Panc1 (cell line): ENCODE measurements around the gene CDH5. TPM values are rescaled to one million over a fixed set of nuclear protein-coding genes. Genes with fewer than 3 reads are reported as not detected.

Experiments
- ATAC-seq: fragments of 200-7000 bp; cut with Tn5 transposase; 2 replicates; pipeline ENCODE4 v1.9.1; 2020; ENCODE audit warnings: mild to moderate bottlenecking, moderate library complexity
- BruUV-seq: library from RNA; stranded (reverse); fragments of 400-500 nt; replicated peaks from 2 replicates; lab custom pipeline; 2021; lab: Mats Ljungman, UMichigan
- CTCF ChIA-PET: fragments of 300-600 bp; sonication (Branson Sonifier 250); formaldehyde crosslinking; loops from one replicate; lab custom pipeline; 2022; ENCODE audit warnings: antibody characterized with exemption; lab: Charles Lee
- POLR2A ChIA-PET: fragments of 300-600 bp; sonication (Branson Sonifier 250); formaldehyde crosslinking; loops from one replicate; lab custom pipeline; 2022; ENCODE audit warnings: antibody characterized with exemption; lab: Charles Lee
- DNase-seq: peaks from one replicate; pipeline ENCODE4 v3.0.0-alpha.2; 2010; ENCODE audit warnings: low read depth, low spot score
- H3K27ac ChIP-seq: 2 replicates; pipeline ENCODE4 v1.5.1; 2011; ENCODE audit warnings: mild to moderate bottlenecking, low read length, inconsistent platforms
- H3K27me3 ChIP-seq: fragments of 200-500 bp; sonication (Bioruptor generic); 2 replicates; pipeline ENCODE4 v1.6.0; 2014; ENCODE audit warnings: low read length, inconsistent platforms; ENCODE audit not compliant: control insufficient read depth, insufficient read depth
- H3K36me3 ChIP-seq: fragments of 200-500 bp; sonication (Bioruptor generic); 2 replicates; pipeline ENCODE4 v1.5.1; 2014; ENCODE audit warnings: inconsistent platforms, mild to moderate bottlenecking, low read length, moderate library complexity; ENCODE audit not compliant: control insufficient read depth, insufficient read depth
- H3K4me1 ChIP-seq: 2 replicates; pipeline ENCODE4 v1.5.1; 2011; ENCODE audit warnings: inconsistent platforms, mild to moderate bottlenecking, low read length, moderate library complexity; ENCODE audit not compliant: control insufficient read depth, insufficient read depth
- H3K4me3 ChIP-seq, 2 experiments: 2 replicates each; pipeline ENCODE4 v1.5.1; 2011 to 2012; ENCODE audit warnings: low read depth in 2 of 2, low read length in 2 of 2, mild to moderate bottlenecking in 2 of 2, inconsistent platforms in 1 of 2, moderate library complexity in 1 of 2
- H3K9me3 ChIP-seq: fragments of 200-500 bp; sonication (Bioruptor generic); 2 replicates; pipeline ENCODE4 v1.5.1; 2014; ENCODE audit warnings: low read depth, mild to moderate bottlenecking, inconsistent platforms, low read length, moderate library complexity; ENCODE audit not compliant: control insufficient read depth, insufficient read depth
- POLR2AphosphoS5 ChIP-seq: IDR thresholded peaks from 2 replicates; pipeline ENCODE4 v1.6.1; 2012; ENCODE audit warnings: mild to moderate bottlenecking, low read depth, low read length, moderate library complexity
- SIN3A ChIP-seq: IDR thresholded peaks from 2 replicates; pipeline ENCODE4 v1.6.1; 2012; ENCODE audit warnings: low read depth, mild to moderate bottlenecking, low read length, moderate library complexity, borderline replicate concordance; ENCODE audit not compliant: insufficient read depth
- TCF7L2 ChIP-seq: IDR thresholded peaks from 2 replicates; pipeline ENCODE4 v1.6.1; 2011; ENCODE audit warnings: mild to moderate bottlenecking, low read depth, low read length, inconsistent platforms
- in situ Hi-C: cut with HindIII; loops from 2 replicates; pipeline ENCODE4 v1.10.0; 2016; ENCODE audit warnings: low sequenced_read_pairs, low pct_unique_long_range_greater_than_20kb
- intact Hi-C: fragments of 100-400 bp; cut with micrococcal nuclease; formaldehyde crosslinking; loops from one replicate; pipeline ENCODE4 v1.10.0; 2022; ENCODE audit not compliant: unreplicated experiment
- total RNA-seq: library from RNA; stranded (reverse); gene quantifications from one replicate; pipeline ENCODE4 v1.2.1, GENCODE V29; 2021; ENCODE audit not compliant: unreplicated experiment
- TF ChIP-seq, protein P1 (sequence below): fragments of 450-650 bp; IDR thresholded peaks from 2 replicates; pipeline ENCODE4 v1.5.1; 2017; ENCODE audit warnings: mild to moderate bottlenecking
- TF ChIP-seq, protein P2 (sequence below), 2 experiments: IDR thresholded peaks; 2 replicates each; pipeline ENCODE4 v1.6.1; 2011 to 2012; ENCODE audit warnings: low read depth in 2 of 2, control low read depth in 1 of 2, low read length in 1 of 2, mild to moderate bottlenecking in 1 of 2, moderate library complexity in 1 of 2; ENCODE audit not compliant: insufficient read depth in 1 of 2

The CDH5 gene
- total RNA-seq, 1 experiment from 2014 or later: 0.18 TPM

DNA sequence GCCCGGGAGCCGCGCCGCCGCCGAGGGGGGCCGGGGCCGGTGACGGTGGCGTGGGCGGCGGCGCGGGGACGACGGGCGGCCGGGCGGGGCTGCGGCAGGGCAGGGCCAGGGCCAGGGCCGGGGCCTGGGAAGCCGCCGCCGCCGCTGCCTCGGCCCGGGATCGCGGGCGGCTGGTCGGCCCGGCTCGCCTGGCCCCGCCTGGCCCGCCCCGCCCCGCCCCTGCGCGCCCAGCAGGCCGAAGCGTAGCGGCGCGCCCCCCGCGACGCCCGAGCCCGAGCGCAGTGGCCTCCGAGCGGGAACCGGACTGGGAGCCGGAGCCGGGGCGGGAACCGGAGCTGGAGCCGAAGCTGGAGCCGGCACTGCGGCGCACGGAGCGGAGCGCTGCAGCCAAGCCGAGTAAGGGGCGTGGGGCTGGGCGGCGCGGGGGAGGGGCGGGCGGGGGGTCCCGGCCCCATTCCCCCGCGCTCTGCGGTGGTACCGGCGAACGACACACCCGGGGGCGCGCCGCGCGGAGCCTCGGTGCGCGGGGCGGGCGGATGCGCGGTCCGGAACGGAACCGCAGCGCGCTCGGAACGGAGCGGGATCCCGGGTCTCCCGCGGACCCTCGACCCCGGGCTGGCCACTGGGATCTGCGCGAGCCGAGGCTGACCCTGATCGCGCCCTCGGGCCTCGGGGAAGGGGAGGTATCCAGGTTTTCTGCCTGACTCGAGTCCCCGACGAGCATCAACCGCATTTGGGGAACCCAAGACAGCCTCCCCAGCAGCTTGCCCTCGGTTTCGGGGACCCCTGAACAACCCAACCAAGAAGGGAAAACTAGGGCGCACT is 60.8 kb downstream of the CDH5 start, which contains the start of gene BEAN1:
Gene BEAN1 (plus strand): TSS at position 260 of the 825 bp plus-strand sequence. CDS start 10,382 bp downstream, outside the sequence.
- TF ChIP-seq, protein P1, sequence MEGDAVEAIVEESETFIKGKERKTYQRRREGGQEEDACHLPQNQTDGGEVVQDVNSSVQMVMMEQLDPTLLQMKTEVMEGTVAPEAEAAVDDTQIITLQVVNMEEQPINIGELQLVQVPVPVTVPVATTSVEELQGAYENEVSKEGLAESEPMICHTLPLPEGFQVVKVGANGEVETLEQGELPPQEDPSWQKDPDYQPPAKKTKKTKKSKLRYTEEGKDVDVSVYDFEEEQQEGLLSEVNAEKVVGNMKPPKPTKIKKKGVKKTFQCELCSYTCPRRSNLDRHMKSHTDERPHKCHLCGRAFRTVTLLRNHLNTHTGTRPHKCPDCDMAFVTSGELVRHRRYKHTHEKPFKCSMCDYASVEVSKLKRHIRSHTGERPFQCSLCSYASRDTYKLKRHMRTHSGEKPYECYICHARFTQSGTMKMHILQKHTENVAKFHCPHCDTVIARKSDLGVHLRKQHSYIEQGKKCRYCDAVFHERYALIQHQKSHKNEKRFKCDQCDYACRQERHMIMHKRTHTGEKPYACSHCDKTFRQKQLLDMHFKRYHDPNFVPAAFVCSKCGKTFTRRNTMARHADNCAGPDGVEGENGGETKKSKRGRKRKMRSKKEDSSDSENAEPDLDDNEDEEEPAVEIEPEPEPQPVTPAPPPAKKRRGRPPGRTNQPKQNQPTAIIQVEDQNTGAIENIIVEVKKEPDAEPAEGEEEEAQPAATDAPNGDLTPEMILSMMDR: no peak
- TF ChIP-seq TCF7L2 (no peak), SIN3A (no peak), POLR2AphosphoS5 (no peak)
- TF ChIP-seq, protein P2, sequence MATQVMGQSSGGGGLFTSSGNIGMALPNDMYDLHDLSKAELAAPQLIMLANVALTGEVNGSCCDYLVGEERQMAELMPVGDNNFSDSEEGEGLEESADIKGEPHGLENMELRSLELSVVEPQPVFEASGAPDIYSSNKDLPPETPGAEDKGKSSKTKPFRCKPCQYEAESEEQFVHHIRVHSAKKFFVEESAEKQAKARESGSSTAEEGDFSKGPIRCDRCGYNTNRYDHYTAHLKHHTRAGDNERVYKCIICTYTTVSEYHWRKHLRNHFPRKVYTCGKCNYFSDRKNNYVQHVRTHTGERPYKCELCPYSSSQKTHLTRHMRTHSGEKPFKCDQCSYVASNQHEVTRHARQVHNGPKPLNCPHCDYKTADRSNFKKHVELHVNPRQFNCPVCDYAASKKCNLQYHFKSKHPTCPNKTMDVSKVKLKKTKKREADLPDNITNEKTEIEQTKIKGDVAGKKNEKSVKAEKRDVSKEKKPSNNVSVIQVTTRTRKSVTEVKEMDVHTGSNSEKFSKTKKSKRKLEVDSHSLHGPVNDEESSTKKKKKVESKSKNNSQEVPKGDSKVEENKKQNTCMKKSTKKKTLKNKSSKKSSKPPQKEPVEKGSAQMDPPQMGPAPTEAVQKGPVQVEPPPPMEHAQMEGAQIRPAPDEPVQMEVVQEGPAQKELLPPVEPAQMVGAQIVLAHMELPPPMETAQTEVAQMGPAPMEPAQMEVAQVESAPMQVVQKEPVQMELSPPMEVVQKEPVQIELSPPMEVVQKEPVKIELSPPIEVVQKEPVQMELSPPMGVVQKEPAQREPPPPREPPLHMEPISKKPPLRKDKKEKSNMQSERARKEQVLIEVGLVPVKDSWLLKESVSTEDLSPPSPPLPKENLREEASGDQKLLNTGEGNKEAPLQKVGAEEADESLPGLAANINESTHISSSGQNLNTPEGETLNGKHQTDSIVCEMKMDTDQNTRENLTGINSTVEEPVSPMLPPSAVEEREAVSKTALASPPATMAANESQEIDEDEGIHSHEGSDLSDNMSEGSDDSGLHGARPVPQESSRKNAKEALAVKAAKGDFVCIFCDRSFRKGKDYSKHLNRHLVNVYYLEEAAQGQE (IDR thresholded peaks at IDR 0.05; ENCODE audit: insufficient read depth in 1 of 2, low read depth in 2 of 2, low read length in 1 of 2): no peak
- Histone ChIP-seq H3K27ac (no peak within 1 kb of the TSS), H3K36me3 (no peaks in the 10 kb centered on the region), H3K27me3 (peaks cover 9% of the 10 kb centered on the region), H3K4me3 (peak within 1 kb of the TSS; percentile 12 to 31; a peak in 2 of 4 replicates), H3K9me3 (no peaks in the 10 kb centered on the region), H3K4me1 (no peaks in the 10 kb centered on the region; the same call in 1 of the 2 replicates)
- in situ Hi-C loops: no loop called here
- no TSS peak for BruUV-seq
- ATAC-seq (peak; percentile 63), DNase-seq (no peak)
- ChIA-PET POLR2A (no interaction called here), CTCF (no interaction called here)
- intact Hi-C loops: no loop called here

DNA sequence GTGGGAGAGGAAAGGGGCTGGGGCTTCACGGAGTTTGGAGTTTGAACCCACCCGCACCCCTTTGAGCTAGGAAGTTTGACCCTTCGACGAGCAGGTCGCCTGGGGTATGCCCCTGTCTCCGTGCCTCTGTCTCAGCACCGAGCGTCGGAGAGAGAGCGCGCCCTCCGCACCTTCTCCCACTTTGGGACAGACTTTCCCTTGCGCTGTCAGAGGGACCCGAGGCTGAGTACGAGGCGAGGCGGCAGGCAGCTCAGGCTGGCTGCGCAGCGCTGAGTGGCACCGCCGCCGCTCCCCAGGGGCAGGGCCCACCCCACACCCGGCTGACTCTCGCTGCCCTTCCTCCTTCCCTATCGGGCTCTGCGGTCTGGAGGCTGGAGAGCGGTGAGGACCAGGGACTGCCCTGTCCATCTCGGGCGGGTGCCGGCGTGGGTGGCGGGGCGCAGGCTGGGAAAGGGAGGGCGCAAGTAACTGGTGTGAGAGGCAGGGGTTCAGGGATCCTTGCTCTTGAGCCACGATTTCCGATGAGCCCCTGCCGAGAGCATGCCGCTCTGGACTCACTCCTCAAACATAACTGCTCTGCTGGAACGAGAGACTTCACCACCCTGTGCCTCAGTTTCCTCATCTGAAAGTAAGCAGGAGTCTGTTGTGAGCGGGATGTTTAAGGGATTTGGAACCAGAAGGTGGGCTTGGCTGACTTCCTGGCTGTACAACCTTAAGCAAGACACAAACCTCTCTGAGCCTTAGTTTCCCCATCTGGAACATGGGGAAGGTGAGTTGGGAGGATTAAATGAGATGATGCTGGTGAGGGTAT is 61.6 kb downstream of the CDH5 start:
- Histone ChIP-seq H3K9me3 (no peaks in the 10 kb centered on the region), H3K4me1 (no peaks in the 10 kb centered on the region; the same call in 1 of the 2 replicates), H3K36me3 (no peaks in the 10 kb centered on the region), H3K27ac (no peak overlapping the region), H3K4me3 (peak overlapping the region; percentile 12 to 31; a peak in 2 of 4 replicates), H3K27me3 (peaks cover 9% of the 10 kb centered on the region)
- intact Hi-C loops (no loop called here), in situ Hi-C loops (no loop called here)
- no peak for DNase-seq
- TF ChIP-seq, protein P1: no peak
- POLR2A ChIA-PET: no interaction called here
- CTCF ChIA-PET: no interaction called here
- peak; percentile 70 for ATAC-seq
- BruUV-seq: no TSS peak
